ENCODE results near the gene GAMT. TPM values are rescaled to one million over a fixed set of nuclear protein-coding genes. Genes with fewer than 3 reads are reported as not detected.

GAMT gene
- total and polyA plus RNA-seq, 2 experiments from 2014 or later = 21.5 to 36.9 TPM

- Histone ChIP-seq H4K20me1 (replicated peaks; ENCODE audit: insufficient read depth) (no peaks in the 10 kb centered on the region; the same call in 1 of the 2 replicates), H3K4me3 (no peak overlapping the region), H3K79me2 (replicated peaks; ENCODE audit: insufficient read depth) (no peaks in the 10 kb centered on the region), H2AFZ (no peak overlapping the region), H3K27me3 (ENCODE audit: insufficient read depth) (peaks cover 6% of the 10 kb centered on the region; the same call in 1 of the 2 replicates), H3K9me2 (ENCODE audit: insufficient read depth) (no peaks in the 10 kb centered on the region), H3K4me2 (no peak overlapping the region), H3F3A (replicated peaks; ENCODE audit: low read depth) (peaks cover 5% of the 10 kb centered on the region; the same call in 1 of the 2 replicates), H3K36me3 (ENCODE audit: insufficient read depth) (no peaks in the 10 kb centered on the region), H3K4me1 (ENCODE audit: insufficient read depth) (0 out of 2 replicates have a peak, but pooled peaks cover 5% of the 10 kb centered on the region), H3K27ac (ENCODE audit: low read depth) (no peak overlapping the region)
- no peaks in the 10 kb centered on the region; the same call in 2 of the 3 replicates for H3K36me3 Mint-ChIP-seq (ENCODE audit: low read depth)
- no peak for ATAC-seq
- H3K27ac Mint-ChIP-seq = no peak overlapping the region
- no peak overlapping the region for H3K4me3 Mint-ChIP-seq
- H3K27me3 Mint-ChIP-seq (ENCODE audit: insufficient read depth, low read depth, poor library complexity) = peaks cover 8% of the 10 kb centered on the region
- no peaks in the 10 kb centered on the region for H3K9me3 Mint-ChIP-seq
- TF ChIP-seq ZNF331 (CRISPR knock-in tag; IDR thresholded peaks at IDR 0.05; ENCODE audit: low read depth) (no peak), ZNF114 (CRISPR knock-in tag; IDR thresholded peaks at IDR 0.05) (no peak), ETS1 (IDR thresholded peaks at IDR 0.05) (no peak), STAT1 (IDR thresholded peaks at IDR 0.05; ENCODE audit: unreplicated experiment) (no peak), EZH2 (IDR thresholded peaks at IDR 0.05; ENCODE audit: low read depth, unreplicated experiment) (no peak), NANOG (IDR thresholded peaks at IDR 0.05; ENCODE audit: borderline replicate concordance) (no peak), ZNF462 (CRISPR knock-in tag; IDR thresholded peaks at IDR 0.05) (no peak), JUNB (IDR thresholded peaks at IDR 0.05; ENCODE audit: unreplicated experiment) (no peak), REST (IDR thresholded peaks at IDR 0.05; ENCODE audit: unreplicated experiment) (no peak), POLR2AphosphoS5 (IDR thresholded peaks at IDR 0.05; ENCODE audit: low read depth) (no peak)
- peaks cover 6% of the 10 kb centered on the region; the same call in 2 of the 3 replicates for H3K4me1 Mint-ChIP-seq
- no peak for DNase-seq (ENCODE audit: low spot score)
These were observed 2.3 kb downstream of the GAMT start for GRCh38 chr19:1399079-1399478.

Measured in GM23338 (cell line).